Smooth muscle cell (in vitro differentiated cells): ENCODE data around the gene HYAL4. TPM values are rescaled to one million over a fixed set of nuclear protein-coding genes. Genes with fewer than 3 reads are reported as not detected.
A peak's percentile ranks its signal among the peaks of the same experiment; 100 is the strongest.

Source experiments
- DNase-seq: peaks from one replicate; lab custom pipeline; 2025; ENCODE audit not compliant: unreplicated experiment; lab: John Stamatoyannopoulos, UW
- H2AFZ ChIP-seq: fragments of 200-600 bp; sonication (generic); 2 replicates; pipeline ENCODE4 v1.6.0; 2016; ENCODE audit warnings: antibody characterized with exemption, low read depth, mild to moderate bottlenecking
- H3F3A ChIP-seq: fragments of 200-600 bp; sonication (generic); 2 replicates; pipeline ENCODE4 v1.6.0; 2017; ENCODE audit warnings: antibody characterized with exemption, low read depth
- H3K27ac ChIP-seq: fragments of 200-600 bp; sonication (generic); 2 replicates; pipeline ENCODE4 v1.5.1; 2016; ENCODE audit warnings: low read depth, mild to moderate bottlenecking
- H3K27me3 ChIP-seq: fragments of 200-600 bp; sonication (generic); 2 replicates; pipeline ENCODE4 v1.6.1; 2016; ENCODE audit warnings: low read depth, mild to moderate bottlenecking
- H3K36me3 ChIP-seq: fragments of 200-600 bp; sonication (generic); 2 replicates; pipeline ENCODE4 v1.5.1; 2016; ENCODE audit warnings: low read depth
- H3K4me1 ChIP-seq: fragments of 200-600 bp; sonication (generic); 2 replicates; pipeline ENCODE4 v1.5.1; 2016; ENCODE audit warnings: low read depth
- H3K4me2 ChIP-seq: fragments of 200-600 bp; sonication (generic); 2 replicates; pipeline ENCODE4 v1.6.0; 2016; ENCODE audit warnings: mild to moderate bottlenecking
- H3K4me3 ChIP-seq: fragments of 200-600 bp; sonication (generic); 2 replicates; pipeline ENCODE4 v1.5.1; 2016; ENCODE audit warnings: mild to moderate bottlenecking
- H3K79me2 ChIP-seq: fragments of 200-600 bp; sonication (generic); 2 replicates; pipeline ENCODE4 v1.6.0; 2016; ENCODE audit warnings: low read depth, mild to moderate bottlenecking
- H3K9ac ChIP-seq: fragments of 200-600 bp; sonication (generic); 2 replicates; pipeline ENCODE4 v1.6.0; 2016; ENCODE audit warnings: low read depth
- H3K9me3 ChIP-seq: fragments of 200-600 bp; sonication (generic); replicated peaks from 2 replicates; pipeline ENCODE4 v1.5.1; 2016; ENCODE audit warnings: low read depth
- H4K20me1 ChIP-seq: fragments of 200-600 bp; sonication (generic); 2 replicates; pipeline ENCODE4 v1.6.0; 2016; ENCODE audit warnings: low read depth
- WGBS: methylation state at CpG from one replicate; pipeline ENCODE4 v1.1.7; 2016; ENCODE audit warnings: low lambda C conversion rate; 5-methylcytosine and 5-hydroxymethylcytosine counted together
- polyA plus RNA-seq: library from polyadenylated mRNA; unstranded; fragments of >200 nt; fragmentation: Nextera tagmentation; extraction: Ambion mirVana; gene quantifications from 2 replicates; pipeline ENCODE4 v1.2.1, GENCODE V29; 2016
- total RNA-seq: library from RNA; depleted of rRNA; stranded (reverse); fragments of >200 nt; gene quantifications from 2 replicates; pipeline ENCODE4 v1.2.3, GENCODE V29; 2014
- TF ChIP-seq, protein P1 (sequence below): fragments of 200-600 bp; sonication (generic); IDR thresholded peaks from 2 replicates; pipeline ENCODE4 v1.5.1; 2017; ENCODE audit warnings: borderline replicate concordance, mild to moderate bottlenecking, antibody characterized with exemption; ENCODE audit not compliant: insufficient read depth, poor library complexity, severe bottlenecking

HYAL4 gene
- total and polyA plus RNA-seq, 2 experiments from 2014 or later = not detected

DNA sequence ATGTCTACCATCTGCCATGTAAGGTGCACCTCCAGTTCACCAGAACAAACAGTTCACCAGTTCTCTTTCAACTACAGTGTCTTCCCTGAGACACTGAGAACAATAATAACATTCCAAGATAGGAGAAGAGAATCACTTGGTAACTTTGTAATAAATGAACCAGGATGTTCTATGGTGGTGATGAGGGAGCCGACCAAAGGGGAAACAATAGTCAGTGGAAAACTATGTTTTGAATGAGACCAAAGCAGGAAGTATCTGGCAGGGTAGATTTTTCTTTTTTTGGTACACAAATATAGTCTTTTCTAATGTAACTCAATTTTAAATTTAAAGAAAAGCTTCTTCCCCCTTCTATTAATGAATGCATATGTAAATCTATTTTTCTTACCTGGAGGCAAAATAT is 20.0 kb downstream of the HYAL4 start:
- no peak for DNase-seq
- Histone ChIP-seq H4K20me1 (no peaks in the 10 kb centered on the region), H3K27me3 (no peaks in the 10 kb centered on the region), H3K27ac (no peak overlapping the region), H3K4me3 (no peak overlapping the region), H3F3A (no peaks in the 10 kb centered on the region), H3K4me1 (no peaks in the 10 kb centered on the region), H2AFZ (no peak overlapping the region), H3K79me2 (no peaks in the 10 kb centered on the region), H3K4me2 (no peak overlapping the region), H3K9me3 (no peaks in the 10 kb centered on the region), H3K9ac (no peak overlapping the region), H3K36me3 (no peaks in the 10 kb centered on the region)
- 88% methylated on average over 1 of the region's 1 CpG for WGBS
- TF ChIP-seq, protein P1, sequence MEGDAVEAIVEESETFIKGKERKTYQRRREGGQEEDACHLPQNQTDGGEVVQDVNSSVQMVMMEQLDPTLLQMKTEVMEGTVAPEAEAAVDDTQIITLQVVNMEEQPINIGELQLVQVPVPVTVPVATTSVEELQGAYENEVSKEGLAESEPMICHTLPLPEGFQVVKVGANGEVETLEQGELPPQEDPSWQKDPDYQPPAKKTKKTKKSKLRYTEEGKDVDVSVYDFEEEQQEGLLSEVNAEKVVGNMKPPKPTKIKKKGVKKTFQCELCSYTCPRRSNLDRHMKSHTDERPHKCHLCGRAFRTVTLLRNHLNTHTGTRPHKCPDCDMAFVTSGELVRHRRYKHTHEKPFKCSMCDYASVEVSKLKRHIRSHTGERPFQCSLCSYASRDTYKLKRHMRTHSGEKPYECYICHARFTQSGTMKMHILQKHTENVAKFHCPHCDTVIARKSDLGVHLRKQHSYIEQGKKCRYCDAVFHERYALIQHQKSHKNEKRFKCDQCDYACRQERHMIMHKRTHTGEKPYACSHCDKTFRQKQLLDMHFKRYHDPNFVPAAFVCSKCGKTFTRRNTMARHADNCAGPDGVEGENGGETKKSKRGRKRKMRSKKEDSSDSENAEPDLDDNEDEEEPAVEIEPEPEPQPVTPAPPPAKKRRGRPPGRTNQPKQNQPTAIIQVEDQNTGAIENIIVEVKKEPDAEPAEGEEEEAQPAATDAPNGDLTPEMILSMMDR = no peak

GRCh38 chr7:123865517-123866117 is 20.6 kb downstream of the HYAL4 start:
- no peaks in the 10 kb centered on the region for H3F3A ChIP-seq
- DNase-seq = no peak
- H2AFZ ChIP-seq = no peak overlapping the region
- H3K4me2 ChIP-seq = no peak overlapping the region
- no peak overlapping the region for H3K27ac ChIP-seq
- no peak overlapping the region for H3K9ac ChIP-seq
- TF ChIP-seq, protein P1 = peak; percentile 62
- H4K20me1 ChIP-seq = no peaks in the 10 kb centered on the region
- H3K27me3 ChIP-seq = no peaks in the 10 kb centered on the region
- WGBS = 18% methylated on average over 3 of the region's 3 CpGs
- no peaks in the 10 kb centered on the region for H3K4me1 ChIP-seq
- H3K79me2 ChIP-seq = no peaks in the 10 kb centered on the region
- no peaks in the 10 kb centered on the region for H3K9me3 ChIP-seq
- no peaks in the 10 kb centered on the region for H3K36me3 ChIP-seq
- H3K4me3 ChIP-seq = no peak overlapping the region

DNA sequence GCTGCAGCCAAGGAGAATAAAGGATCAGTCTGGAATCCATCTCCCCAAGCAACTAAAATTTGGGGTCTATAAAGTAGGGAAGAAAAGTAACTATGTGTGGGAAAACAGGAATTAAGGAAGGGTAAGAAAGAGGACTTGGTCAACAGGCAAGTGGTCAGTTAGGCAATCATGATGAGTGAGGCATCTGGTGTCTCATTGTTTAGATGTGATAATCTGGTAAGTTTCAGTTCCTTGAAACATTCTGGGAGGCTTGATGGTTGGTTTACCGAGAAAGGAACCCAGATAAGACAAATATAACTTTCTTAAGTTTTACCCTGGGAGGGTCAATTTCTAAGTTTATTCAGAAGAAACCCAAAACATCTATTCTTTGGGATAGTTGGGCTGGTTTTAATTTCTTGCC is 22.3 kb downstream of the HYAL4 start:
- WGBS = 80% methylated on average over 1 of the region's 1 CpG
- DNase-seq = no peak

More for the DNA sequence above, 22.3 kb downstream of the HYAL4 start:
- no peaks in the 10 kb centered on the region for H3K36me3 ChIP-seq
- H3K4me2 ChIP-seq = no peak overlapping the region
- no peaks in the 10 kb centered on the region for H3K9me3 ChIP-seq
- H3K4me3 ChIP-seq = no peak overlapping the region
- H3F3A ChIP-seq = no peaks in the 10 kb centered on the region
- H2AFZ ChIP-seq = no peak overlapping the region
- no peaks in the 10 kb centered on the region for H3K4me1 ChIP-seq
- no peak overlapping the region for H3K9ac ChIP-seq
- no peaks in the 10 kb centered on the region for H4K20me1 ChIP-seq
- TF ChIP-seq, protein P1 = no peak
- H3K27ac ChIP-seq = no peak overlapping the region
- no peaks in the 10 kb centered on the region for H3K27me3 ChIP-seq
- H3K79me2 ChIP-seq = no peaks in the 10 kb centered on the region
